H4 (cell line): ENCODE measurements around the gene HDAC8. TPM values are rescaled to one million over a fixed set of nuclear protein-coding genes. Genes with fewer than 3 reads are reported as not detected.
"Not testable (repeated sequence)": the region's sequence is repeated elsewhere in the genome, so short reads cannot be mapped to it uniquely, and the experiment has no call there.

Experiments
- DNase-seq: peaks from one replicate; pipeline ENCODE4 v3.0.0-alpha.2; 2015; ENCODE audit warnings: low spot score
- total RNA-seq: library from RNA; depleted of rRNA; stranded (reverse); fragments of >200 nt; shearing (Covaris generic); gene quantifications from 2 replicates; pipeline ENCODE4 v1.2.3, GENCODE V29; 2014

Gene HDAC8
- total RNA-seq, 1 experiment from 2014 or later = 42.8 TPM

DNA sequence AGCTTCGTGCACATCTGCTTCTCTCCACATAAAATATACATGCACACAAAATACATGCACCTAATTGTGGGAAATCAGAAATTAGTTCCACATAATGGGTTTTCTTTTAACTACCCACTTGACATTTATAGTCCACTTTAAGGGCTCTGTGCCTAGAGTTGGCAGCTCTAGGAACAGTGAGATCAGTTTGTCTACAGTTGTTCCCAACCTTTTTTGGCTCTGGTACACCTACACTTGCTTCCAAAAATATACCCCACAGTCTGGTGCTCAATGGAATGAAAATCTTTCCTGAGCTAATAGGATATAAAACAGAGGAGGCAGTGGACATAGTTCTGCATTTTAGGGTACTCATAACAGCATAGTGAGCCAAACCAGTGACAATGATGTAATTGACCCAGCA is 36.1 kb downstream of the HDAC8 start:
- no peak for DNase-seq

DNA sequence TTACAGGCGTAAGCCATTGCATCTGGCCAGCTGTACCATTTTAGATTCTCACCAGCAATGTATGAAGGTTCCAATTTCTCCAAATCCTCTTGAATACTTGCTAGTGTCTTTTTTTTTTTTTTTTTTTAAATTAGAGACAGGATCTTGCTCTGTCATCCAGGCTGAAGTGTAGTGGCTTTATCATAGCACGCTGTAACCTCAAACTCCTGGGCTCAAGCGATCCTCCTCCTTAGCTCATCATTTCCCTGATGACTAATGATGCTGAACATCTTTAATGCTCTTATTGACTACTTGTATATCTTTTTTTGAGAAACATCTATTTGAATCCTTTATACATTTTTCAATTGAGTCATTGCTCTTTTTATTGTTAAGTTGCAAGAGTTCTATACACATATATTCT is 40.3 kb downstream of the HDAC8 start:
- DNase-seq = no peak

DNA sequence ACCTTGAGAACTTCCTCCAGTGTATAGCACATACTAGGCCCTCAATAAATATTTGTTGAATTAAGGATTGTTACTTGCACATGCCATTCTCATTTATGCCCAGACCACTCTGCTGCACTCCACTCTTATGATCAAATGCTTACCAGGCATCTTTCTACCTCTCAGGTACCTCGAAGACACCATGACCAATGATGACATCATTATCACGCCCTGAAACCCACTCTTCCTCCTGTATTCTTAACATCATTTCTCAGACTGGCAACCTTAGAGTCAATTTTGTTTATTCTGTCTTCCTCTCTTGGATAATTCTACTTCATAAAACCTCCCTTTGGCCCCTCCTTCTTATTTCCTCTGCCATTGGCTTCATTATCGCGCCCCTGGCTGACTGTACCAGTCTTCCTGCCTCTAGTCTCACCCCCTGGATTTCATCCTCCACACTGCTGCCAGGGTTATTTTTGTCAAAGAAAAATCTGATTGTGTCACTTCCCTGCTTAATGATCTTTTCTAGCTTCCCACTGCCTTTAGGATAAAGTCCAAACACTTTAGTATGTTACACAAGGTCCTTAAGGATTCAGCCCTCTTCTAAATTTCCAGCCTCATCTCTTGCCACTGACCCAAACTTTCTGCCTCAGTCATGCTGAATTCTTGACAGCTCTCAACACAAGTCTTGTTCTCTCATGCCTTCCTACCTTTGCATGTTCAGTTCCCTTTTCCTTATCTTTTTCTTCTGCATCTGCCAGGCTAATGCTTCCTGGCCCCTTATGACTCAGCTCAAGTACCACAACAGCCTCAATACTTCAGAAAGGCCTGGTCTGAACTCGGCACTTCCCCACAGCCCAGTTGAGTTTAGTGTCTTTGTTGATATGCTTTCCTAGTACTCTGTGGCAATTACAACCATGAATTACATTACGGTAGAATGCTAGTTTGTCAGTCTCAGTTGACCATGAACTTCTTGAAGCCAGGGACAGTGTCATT is 45.8 kb downstream of the HDAC8 start:
- DNase-seq = peak; percentile 4

DNA sequence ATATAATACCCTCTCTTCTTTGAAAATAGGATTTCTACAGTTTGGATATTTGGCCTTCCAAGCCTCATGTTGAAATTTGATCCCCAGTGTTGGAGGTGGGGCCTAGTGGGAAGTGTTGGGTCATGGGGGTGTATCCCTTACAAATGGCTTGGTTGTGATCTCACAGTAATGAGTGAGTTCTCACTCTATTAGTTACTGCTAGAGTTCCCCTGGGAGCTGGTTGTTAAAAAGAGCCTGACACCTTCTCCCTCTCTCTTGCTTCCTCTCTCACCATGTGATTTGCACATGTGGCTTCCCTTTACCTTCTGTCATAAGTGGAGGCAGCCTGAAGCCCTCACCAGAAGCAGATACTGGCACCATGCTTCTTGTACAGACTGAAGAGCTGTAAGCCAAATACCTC is 73.9 kb downstream of the HDAC8 start:
- DNase-seq = no peak

DNA sequence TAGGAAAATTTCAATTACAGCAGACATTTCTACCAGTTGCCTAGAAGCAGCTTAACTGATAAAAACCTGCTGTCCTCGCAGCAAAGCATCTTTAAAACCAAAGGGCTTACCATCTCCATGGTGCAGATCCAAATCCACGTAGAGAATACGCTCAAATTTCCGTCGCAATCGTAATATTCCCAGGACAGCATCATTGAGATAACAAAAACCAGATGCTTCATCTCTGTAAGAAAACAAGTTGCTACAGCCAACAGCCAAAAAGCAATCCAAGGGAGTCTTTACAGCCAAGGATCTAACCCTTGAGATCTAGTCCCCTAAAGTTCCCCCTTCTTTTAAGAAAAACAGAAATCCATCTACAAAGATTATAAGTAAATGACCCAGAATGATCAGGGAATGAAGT is 77.6 kb downstream of the HDAC8 start:
- DNase-seq = no peak

DNA sequence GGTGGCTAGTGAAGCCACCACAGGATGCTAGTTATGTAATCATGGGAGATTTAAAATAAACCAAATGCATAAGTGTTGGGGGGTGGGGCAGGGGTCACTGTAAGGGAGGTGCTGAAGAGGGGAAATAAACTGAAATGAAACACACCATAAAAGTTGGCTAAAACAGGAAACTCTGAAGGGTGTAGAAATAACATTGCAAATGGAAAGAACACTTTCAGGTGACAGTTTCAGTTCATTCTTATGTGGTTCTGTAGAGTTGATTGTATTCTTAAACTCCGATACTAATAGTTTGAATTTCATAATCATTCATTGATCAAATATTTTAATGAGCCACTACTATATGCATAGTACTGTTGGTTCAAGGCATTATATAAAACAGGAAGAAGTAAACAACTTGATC is 80.1 kb downstream of the HDAC8 start:
- no peak for DNase-seq

DNA sequence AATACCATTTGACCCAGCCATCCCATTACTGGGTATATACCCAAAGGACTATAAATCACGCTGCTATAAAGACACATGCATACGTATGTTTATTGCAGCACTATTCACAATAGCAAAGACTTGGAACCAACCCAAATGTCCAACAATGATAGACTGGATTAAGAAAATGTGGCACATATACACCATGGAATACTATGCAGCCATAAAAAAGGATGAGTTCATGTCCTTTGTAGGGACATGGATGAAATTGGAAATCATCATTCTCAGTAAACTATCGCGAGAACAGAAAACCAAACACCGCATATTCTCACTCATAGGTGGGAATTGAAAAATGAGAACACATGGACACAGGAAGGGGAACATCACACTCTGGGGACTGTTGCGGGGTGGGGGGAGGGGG is 82.4 kb downstream of the HDAC8 start:
- DNase-seq = not testable (repeated sequence)

DNA sequence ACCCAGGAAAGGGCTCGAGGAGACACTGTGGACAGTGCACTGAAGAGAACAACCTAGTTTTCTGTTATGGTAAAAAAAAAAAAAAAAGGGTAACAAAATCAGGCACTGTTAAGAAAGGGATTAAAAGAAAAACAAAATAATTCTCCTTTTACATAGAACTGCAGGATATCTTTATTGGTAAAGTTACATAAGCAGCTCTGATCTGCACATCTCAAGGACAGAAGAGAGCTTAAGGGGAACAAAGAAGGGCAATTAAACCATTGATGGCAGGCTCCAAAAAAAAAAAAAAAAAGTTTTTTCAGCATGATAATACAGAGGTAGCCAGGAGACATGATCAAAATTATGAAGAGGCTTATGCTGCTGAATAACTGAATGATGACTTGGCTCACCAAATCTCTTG is 85.0 kb downstream of the HDAC8 start:
- DNase-seq = no peak

DNA sequence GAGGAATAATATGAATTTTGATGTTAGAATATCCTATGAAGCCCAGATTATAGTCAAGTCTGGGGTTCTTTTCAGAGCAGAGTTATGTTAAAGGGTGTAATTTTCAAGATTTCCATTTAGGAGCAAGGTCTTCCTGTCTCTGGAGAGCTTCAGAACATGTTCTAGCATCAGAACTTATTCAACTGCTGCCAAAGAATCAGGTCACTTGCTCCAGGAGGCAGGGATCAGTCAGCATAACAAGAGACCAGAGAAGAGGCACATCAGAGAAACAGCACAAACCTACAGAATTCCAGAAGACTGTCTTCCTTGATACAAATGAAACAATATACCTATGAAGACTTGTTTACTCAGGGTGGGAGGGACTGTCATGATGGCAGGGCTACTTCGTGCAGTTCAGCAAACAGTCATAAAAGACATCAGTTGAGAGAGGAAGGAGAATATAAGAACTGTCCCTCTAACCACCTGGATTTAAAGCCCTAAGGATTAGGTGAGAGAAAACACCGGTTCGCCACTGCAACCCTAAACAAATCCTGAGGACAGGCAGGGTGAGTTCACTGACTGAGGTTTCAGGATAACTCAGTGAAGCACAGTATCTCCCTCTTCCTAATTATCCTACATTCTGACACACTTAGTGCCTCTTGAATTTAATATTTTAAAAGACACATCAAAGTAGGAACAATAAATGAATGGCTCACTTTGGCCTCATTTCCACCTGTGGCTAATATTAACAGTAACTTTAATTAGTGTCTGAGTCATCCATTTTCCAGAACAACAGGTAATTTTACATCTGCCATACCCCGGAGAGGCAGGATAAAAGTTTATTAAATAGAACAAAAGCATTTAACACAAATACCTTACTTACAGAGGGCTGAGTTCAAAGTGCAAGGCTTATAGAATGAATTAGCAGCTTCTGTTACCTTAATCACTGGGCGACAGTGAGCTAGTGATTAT is 93.0 kb downstream of the HDAC8 start:
- no peak for DNase-seq

DNA sequence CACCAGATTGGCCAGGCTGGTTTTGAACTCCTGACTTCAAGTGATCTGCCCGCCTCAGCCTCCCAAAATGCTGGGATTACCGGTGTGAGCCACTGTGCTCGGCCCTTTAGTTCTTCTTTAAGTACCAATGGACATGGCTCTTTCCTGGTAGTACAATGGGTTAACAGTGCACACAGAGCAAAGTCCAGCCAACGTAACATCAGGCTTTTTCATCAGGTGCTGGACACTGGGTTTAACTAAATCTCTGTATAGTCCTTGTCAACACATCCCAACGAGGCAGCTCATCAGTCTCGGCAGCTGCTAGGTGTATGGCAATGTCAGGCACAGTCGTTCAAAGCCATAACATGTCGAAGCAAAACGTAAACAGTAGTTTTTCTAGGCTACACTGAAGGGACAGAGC is 93.8 kb downstream of the HDAC8 start:
- DNase-seq = no peak

DNA sequence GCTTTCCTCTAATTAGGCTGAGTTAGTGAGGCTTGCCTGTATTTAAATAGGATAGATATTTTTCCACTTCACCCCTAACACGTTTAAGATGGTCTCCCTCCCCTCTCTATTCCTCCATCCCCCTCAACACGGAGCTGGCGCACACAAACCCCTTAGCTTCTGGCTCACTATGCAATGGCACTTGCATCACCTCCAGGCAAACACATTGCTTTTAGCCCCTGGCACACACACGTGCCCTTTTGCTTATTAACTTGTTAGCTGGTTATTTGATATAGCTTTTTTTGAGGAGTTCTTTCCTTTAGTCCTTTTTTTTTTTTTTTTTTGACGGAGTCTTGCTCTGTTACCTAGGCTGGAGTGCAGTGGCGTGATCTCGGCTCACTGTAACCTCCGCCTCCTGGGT is 94.3 kb downstream of the HDAC8 start:
- no peak for DNase-seq

DNA sequence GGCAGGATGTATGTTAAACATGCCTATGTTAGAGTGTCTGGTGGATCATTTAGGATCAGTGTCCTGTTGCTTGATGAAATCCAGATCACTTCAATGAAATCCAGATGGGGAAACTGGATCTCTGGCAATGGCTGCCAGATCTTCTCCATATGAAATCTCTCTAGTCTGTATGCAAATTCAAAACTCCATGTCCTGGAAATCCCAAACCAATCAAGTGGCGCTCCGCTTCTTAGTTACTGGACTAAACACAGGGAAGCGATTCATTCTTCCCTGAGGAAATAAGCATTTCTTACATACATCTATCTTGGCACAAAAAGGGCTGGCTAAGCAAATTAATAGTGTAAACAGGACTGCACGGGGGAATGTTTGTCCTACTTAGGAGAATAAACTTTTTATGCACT is 94.9 kb downstream of the HDAC8 start:
- DNase-seq = no peak

DNA sequence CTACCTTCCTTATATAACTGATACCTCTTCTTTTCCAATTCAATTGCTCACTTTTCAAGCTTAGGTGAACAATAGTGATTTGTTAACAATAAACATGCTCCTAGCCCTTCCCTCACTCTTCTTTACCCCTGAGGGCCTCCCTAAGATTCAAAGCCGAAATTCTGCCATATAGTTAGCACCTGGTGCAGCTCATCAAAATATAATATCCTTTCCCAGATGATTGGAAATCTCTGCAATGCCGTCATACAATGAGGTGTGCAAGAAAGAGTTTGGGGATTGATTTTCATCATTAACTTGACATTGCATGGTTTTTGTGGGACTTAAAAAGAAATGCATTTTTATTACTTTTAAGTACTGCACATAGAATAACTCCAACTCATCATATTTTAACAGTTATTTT is 95.3 kb downstream of the HDAC8 start:
- no peak for DNase-seq

DNA sequence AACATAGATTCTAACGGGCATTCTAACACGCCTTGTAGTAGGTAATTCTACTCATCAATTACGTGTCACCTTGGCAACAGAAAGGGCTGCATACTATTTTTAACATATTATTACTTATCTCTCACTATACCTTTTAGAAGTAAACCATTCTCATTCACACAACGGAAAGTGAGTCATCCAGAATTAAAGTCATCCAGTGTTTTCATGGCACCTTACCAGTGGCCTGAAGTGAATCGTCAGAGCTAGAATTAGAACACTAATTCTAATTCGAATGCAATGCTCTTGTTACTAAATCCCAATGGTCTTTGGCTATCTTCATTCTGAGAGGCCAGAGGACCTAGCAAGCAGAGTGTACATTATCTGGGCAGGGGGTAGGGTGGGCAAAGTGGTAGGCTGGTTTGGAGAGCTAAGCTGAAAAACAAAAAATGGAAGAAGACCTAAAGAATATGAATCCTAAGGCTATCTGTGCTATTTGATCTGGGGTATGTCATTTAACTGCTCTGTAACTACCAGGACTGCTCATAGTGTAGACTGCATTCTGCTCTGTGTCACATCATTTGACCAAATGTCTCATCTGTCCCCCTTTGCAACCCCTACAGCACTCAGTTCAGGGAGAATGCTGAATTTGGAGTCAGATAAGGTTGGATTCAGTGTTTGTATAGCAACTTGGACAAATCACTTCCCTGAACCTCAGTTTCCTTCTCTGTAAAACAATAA is 96.5 kb downstream of the HDAC8 start:
- DNase-seq = no peak

DNA sequence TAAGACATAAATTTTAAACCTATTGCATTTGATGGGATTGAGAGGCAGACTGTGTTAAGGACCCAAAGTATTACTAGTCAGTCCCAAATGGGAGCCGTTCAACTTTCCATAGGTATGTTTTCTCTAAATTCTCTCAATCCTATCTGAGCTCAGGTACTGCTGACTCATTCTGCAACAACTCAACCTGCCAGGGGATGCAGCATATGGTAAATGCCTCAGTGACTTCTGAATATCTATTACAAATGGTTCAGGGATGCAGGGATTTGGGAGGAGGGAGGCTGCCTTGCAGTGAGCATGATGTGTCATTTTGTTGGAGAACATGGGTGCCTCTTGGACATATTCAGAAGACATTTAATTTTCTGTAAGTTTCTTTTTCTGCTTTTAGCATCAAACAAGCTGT is 97.3 kb downstream of the HDAC8 start:
- DNase-seq = no peak

DNA sequence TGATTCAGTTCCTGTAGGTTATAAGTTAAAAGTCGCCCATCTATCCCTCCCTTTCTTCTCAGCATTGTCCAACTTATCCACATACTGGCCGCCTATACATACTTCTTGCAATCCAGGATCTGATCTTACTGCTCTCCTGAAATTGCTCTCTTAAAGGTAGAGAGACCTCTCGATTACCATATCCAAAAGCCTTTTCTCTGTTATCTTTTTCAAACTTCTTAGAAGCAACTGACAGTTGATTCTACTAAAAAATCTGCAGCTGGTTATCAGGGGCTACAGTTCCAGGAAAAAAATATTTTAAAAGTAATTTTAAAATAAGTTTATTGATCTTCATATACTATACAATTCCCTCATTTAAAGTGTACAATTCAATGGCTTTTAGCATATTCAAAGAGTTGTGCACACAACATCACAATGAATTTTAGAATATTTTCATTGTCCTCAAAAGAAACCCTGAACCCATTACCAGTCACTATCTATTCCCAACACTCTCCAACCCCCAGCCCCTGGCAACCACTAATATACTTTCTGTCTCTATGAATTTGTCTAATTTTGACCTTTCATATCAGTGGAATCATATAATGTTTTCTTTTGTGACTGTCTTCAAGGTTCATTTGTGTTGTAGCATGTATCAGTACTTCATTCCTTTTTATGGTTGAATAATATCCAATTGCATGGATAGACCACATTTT is 102.0 kb downstream of the HDAC8 start:
- no peak for DNase-seq

DNA sequence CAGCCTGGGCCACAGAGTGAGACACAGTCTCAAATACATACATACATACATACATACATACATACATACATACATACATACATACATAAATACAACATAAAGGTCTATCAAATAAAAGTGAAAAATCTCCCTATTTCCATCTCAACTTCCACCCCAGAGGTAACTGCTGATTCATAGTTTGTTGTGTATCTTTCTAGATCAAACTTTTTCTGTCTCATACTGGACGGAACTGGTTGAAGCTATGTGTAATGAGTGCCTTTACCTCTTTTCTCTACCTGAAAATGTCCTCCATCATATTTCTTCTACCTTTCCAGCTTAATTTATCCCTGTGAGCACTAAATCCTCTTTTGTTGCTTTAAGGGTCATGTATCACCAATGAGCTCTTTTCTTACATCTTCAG is 102.5 kb downstream of the HDAC8 start:
- no peak for DNase-seq

DNA sequence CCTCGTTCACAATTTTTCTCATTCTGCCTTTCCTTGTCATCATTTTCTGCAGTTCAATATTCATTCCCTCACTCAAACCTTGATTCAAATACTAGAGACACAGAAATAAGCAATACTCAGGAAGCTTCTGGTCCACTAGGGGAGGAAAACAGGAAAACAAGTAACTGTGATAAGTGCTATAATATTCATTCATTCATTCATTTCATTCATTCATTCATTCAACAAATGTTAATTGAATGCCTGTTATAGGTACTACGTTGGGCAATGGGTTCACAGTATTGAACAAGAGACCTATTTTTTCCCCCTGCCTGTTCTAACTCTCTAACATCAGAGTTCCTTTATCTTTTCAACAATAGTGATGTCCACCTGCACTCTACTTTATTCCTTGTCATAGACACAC is 104.0 kb downstream of the HDAC8 start:
- no peak for DNase-seq

DNA sequence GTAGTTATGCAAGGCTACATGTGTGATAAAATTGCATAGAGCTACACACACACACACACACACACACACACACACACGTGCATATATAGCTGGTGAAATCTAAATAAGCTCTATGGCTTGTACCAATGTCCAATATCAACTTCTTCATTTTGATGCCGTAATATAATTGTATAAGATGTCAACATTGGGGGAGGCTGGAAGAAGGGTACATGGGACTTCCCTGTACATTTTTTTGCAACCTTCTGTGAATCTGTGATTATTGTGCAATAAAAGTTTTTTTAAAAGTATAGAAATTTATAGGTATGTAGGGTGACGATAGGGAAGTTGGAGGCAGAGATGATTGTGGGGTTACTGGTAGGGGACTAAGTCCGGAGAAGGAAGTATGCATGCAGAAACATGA is 105.5 kb downstream of the HDAC8 start:
- no peak for DNase-seq

DNA sequence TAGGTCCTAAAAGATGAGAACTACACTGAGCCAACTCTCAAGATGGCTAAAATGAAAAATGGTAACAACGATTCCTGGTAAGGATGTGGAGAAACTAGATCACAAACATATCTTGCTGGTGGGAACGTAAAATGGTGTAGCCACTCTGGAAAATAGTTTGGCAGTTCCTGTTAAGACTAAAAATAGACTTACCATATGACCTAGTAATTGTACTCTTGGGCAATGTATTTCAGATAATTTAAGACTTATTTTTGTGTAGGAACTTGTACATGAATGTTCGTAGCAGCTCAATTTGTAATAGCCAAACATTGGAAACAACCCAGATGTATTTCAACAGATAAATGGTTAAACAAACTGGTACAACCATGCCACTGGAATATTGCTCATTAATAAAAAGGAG is 106.2 kb downstream of the HDAC8 start:
- no peak for DNase-seq

DNA sequence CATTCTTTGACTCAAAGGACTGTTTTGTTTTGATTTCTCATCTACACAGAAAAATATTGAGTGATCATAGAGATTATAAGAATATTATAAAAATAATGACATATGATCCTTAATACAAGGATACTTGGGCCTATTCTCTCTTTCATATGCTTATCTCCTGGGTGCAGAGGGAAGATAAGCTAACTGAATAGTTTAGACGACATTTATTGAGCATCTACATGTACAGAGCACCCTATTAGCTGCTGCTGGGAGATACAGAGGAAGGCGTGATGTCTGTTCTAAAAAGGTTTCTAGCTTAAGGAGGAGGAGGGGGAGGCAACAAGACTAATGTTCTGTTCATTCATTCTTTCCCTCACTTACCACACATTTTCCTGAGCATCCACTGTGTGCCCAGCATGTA is 106.8 kb downstream of the HDAC8 start:
- DNase-seq = no peak
